ENCODE measurements around the gene ITPK1.

Gene ITPK1

GRCh38 chr14:93055651-93056115 is 60.0 kb downstream of the ITPK1 start:
- Histone ChIP-seq H3K4me1 (ENCODE audit: insufficient read depth, low read length) (no peaks in the 10 kb centered on the region), H3K27ac (ENCODE audit: low read length) (no peak overlapping the region), H3K4me3 (ENCODE audit: low read depth in 1 of 2, low read length in 2 of 2) (no peak overlapping the region), H3K9ac (ENCODE audit: low read depth, low read length) (no peak overlapping the region), H3K4me2 (ENCODE audit: insufficient read depth, low read length) (no peak overlapping the region), H3K27me3 (ENCODE audit: insufficient read depth, low read length, poor library complexity) (no peaks in the 10 kb centered on the region), H2AFZ (ENCODE audit: low read depth, low read length) (no peak overlapping the region), H3K9me3 (ENCODE audit: insufficient read depth, low read length, severe bottlenecking) (no peaks in the 10 kb centered on the region), H3K36me3 (ENCODE audit: insufficient read depth, low read length) (0 out of 2 replicates have a peak, but pooled peaks cover under 1% of the 10 kb centered on the region), H4K20me1 (ENCODE audit: insufficient read depth, low read length) (peaks cover 48% of the 10 kb centered on the region), H3K79me2 (ENCODE audit: insufficient read depth, low read length) (no peaks in the 10 kb centered on the region)
- DNase-seq (no peak), ATAC-seq (ENCODE audit: insufficient read depth, low read depth) (no peak)
- TF ChIP-seq, protein P1, sequence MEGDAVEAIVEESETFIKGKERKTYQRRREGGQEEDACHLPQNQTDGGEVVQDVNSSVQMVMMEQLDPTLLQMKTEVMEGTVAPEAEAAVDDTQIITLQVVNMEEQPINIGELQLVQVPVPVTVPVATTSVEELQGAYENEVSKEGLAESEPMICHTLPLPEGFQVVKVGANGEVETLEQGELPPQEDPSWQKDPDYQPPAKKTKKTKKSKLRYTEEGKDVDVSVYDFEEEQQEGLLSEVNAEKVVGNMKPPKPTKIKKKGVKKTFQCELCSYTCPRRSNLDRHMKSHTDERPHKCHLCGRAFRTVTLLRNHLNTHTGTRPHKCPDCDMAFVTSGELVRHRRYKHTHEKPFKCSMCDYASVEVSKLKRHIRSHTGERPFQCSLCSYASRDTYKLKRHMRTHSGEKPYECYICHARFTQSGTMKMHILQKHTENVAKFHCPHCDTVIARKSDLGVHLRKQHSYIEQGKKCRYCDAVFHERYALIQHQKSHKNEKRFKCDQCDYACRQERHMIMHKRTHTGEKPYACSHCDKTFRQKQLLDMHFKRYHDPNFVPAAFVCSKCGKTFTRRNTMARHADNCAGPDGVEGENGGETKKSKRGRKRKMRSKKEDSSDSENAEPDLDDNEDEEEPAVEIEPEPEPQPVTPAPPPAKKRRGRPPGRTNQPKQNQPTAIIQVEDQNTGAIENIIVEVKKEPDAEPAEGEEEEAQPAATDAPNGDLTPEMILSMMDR (IDR thresholded peaks at IDR 0.05; ENCODE audit: borderline replicate concordance, extremely low read depth, low read length, poor library complexity, severe bottlenecking) = no peak
- no peak for TF ChIP-seq EZH2 (IDR thresholded peaks at IDR 0.05; ENCODE audit: borderline replicate concordance, low read depth, low read length, severe bottlenecking)

GRCh38 chr14:93054876-93055275 is 60.8 kb downstream of the ITPK1 start:
- no peak for TF ChIP-seq EZH2 (IDR thresholded peaks at IDR 0.05; ENCODE audit: borderline replicate concordance, low read depth, low read length, severe bottlenecking)
- TF ChIP-seq, protein P1 (IDR thresholded peaks at IDR 0.05; ENCODE audit: borderline replicate concordance, extremely low read depth, low read length, poor library complexity, severe bottlenecking) = no peak
- no peak overlapping the region for H3K4me3 ChIP-seq (ENCODE audit: low read depth in 1 of 2, low read length in 2 of 2)
- H2AFZ ChIP-seq (ENCODE audit: low read depth, low read length) = no peak overlapping the region
- no peak overlapping the region for H3K9ac ChIP-seq (ENCODE audit: low read depth, low read length)
- no peaks in the 10 kb centered on the region for H3K9me3 ChIP-seq (ENCODE audit: insufficient read depth, low read length, severe bottlenecking)
- no peak overlapping the region for H3K4me2 ChIP-seq (ENCODE audit: insufficient read depth, low read length)
- no peaks in the 10 kb centered on the region for H3K27me3 ChIP-seq (ENCODE audit: insufficient read depth, low read length, poor library complexity)
- peaks cover 44% of the 10 kb centered on the region for H4K20me1 ChIP-seq (ENCODE audit: insufficient read depth, low read length)
- ATAC-seq (ENCODE audit: insufficient read depth, low read depth) = no peak
- H3K27ac ChIP-seq (ENCODE audit: low read length) = no peak overlapping the region
- DNase-seq = no peak
- no peaks in the 10 kb centered on the region for H3K79me2 ChIP-seq (ENCODE audit: insufficient read depth, low read length)
- H3K4me1 ChIP-seq (ENCODE audit: insufficient read depth, low read length) = no peaks in the 10 kb centered on the region
- H3K36me3 ChIP-seq (ENCODE audit: insufficient read depth, low read length) = 0 out of 2 replicates have a peak, but pooled peaks cover 6% of the 10 kb centered on the region

- ATAC-seq (ENCODE audit: insufficient read depth, low read depth) (no peak), DNase-seq (no peak)
- TF ChIP-seq EZH2 (IDR thresholded peaks at IDR 0.05; ENCODE audit: borderline replicate concordance, low read depth, low read length, severe bottlenecking) = no peak
- TF ChIP-seq, protein P1 (IDR thresholded peaks at IDR 0.05; ENCODE audit: borderline replicate concordance, extremely low read depth, low read length, poor library complexity, severe bottlenecking) = no peak
- Histone ChIP-seq H3K9ac (ENCODE audit: low read depth, low read length) (no peak overlapping the region), H3K79me2 (ENCODE audit: insufficient read depth, low read length) (no peaks in the 10 kb centered on the region), H3K27ac (ENCODE audit: low read length) (no peak overlapping the region), H3K27me3 (ENCODE audit: insufficient read depth, low read length, poor library complexity) (no peaks in the 10 kb centered on the region), H3K4me1 (ENCODE audit: insufficient read depth, low read length) (no peaks in the 10 kb centered on the region), H3K9me3 (ENCODE audit: insufficient read depth, low read length, severe bottlenecking) (no peaks in the 10 kb centered on the region), H4K20me1 (ENCODE audit: insufficient read depth, low read length) (peaks cover 45% of the 10 kb centered on the region), H3K4me3 (ENCODE audit: low read depth in 1 of 2, low read length in 2 of 2) (no peak overlapping the region), H2AFZ (ENCODE audit: low read depth, low read length) (no peak overlapping the region), H3K36me3 (ENCODE audit: insufficient read depth, low read length) (0 out of 2 replicates have a peak, but pooled peaks cover 6% of the 10 kb centered on the region), H3K4me2 (ENCODE audit: insufficient read depth, low read length) (no peak overlapping the region)
These were observed 61.7 kb downstream of the ITPK1 start for GRCh38 chr14:93054006-93054405.

Data from DND-41 (cell line).